NCI-H460 (cell line): ENCODE measurements around the gene FARSB. TPM values are rescaled to one million over a fixed set of nuclear protein-coding genes. Genes with fewer than 3 reads are reported as not detected.
"Not testable (repeated sequence)": the region's sequence is repeated elsewhere in the genome, so short reads cannot be mapped to it uniquely, and the experiment has no call there.

Experiments used
- DNase-seq: peaks from one replicate; pipeline ENCODE4 v3.0.0-alpha.2; 2016; ENCODE audit warnings: low read depth; ENCODE audit errors: extremely low read depth
- total RNA-seq: library from RNA; depleted of rRNA; stranded (reverse); fragments of >200 nt; shearing (Covaris generic); gene quantifications from 2 replicates; pipeline ENCODE4 v1.2.3, GENCODE V29; 2014

FARSB gene
- total RNA-seq, 1 experiment from 2014 or later = 103 TPM

GRCh38 chr2:222609381-222609780 is 46.5 kb downstream of the FARSB start:
- no peak for DNase-seq

- no peak for DNase-seq
These were observed 47.8 kb downstream of the FARSB start for GRCh38 chr2:222608081-222608480.

DNA sequence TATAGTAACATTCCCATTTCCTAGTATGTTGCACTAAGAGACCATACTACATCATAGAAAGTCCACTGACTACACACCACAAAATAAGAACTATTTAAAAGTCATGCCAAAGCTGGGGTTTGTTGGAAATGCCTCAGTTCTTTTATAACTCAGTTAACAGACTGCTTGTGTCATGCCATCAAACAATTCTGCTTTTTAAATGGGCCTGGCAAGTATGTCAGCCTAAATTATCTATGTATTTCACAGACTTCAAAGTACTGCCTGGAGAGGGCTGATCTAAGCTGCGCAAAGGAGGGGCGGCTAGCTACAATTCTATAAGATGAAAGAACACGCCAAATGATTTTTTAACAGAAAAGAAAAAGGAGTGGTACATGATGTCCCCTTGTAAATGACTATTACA is 49.6 kb downstream of the FARSB start:
- no peak for DNase-seq

DNA sequence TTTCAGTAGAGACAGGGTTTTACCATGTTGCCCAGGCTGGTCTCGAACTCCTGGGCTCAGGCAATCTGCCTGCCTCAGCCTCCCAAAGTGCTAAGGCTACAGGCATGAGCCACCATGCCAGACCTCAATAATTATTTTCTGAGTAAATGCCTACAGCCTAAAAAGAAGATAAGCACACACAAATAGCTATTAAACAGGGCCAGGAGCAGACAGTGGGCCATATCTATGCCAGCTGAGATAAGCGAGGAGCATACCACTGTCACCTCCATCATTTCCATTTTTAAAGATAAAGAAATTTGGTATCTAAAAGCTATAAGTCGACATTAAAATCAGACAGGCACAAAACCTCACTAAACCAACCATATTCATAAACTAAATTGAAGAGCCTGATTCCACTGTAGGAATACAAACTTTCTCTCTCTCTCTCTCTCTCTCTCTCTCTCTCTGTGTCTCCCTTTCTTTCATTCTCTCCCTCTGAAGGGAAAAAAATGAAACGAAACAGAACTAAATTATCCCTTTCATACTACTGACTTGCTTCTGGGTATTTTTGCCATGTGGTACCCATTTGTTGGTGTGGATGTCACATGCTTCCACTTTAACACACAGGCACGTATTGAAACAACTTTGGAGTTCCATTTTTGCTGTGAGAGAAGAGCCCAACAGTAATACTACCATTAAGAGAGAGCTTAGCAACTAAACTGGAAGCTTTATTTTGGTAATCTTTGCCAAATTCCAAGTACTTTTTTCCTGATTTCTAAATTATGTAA is 51.0 kb downstream of the FARSB start:
- no peak for DNase-seq

GRCh38 chr2:222603501-222603900 is 52.4 kb downstream of the FARSB start:
- no peak for DNase-seq

GRCh38 chr2:222598611-222599010 is 57.3 kb downstream of the FARSB start:
- no peak for DNase-seq

- no peak for DNase-seq
These were observed 60.3 kb downstream of the FARSB start for GRCh38 chr2:222595581-222595980.

GRCh38 chr2:222594679-222595078 is 61.2 kb downstream of the FARSB start:
- DNase-seq = no peak

DNA sequence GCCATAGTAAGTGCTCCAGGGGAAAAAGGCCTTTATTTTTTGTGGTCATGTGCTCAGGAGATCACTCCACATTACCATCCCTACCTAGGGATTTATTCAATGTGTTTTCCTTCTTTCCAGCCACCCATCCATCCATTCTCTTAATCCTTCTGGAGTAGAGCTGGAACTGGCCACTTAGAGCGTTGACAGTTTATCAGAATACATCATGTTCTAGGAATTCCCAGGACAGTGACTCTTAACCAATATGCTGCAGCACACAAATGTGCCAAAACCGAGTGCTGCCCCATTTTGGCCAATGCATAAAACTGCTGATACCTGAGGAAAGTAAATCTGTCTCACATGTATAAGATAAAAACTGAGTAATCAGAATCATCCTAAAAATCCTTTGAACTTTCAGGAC is 63.7 kb downstream of the FARSB start:
- DNase-seq = no peak

DNA sequence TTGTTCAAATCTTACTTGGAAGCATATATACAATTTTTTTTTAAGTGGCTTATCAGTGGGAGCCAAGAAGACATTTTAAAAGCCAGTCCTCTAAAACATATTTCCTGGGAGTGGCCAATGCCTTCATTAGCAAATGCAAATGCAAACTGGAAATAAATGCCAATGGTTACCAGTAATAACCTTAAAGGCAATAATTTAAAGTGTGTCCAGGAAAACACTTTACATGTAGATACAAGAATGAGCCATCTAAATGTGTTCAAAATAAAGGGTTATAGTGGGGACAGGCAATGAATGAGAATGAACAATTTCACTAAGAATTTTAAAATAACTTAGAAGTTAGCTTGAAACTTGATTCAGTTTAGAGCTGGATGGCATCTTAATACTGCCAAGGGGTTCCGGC is 64.2 kb downstream of the FARSB start:
- no peak for DNase-seq

GRCh38 chr2:222584589-222584988 is 71.3 kb downstream of the FARSB start:
- not testable (repeated sequence) for DNase-seq

- no peak for DNase-seq
These were observed 73.0 kb downstream of the FARSB start for GRCh38 chr2:222582928-222583327.

DNA sequence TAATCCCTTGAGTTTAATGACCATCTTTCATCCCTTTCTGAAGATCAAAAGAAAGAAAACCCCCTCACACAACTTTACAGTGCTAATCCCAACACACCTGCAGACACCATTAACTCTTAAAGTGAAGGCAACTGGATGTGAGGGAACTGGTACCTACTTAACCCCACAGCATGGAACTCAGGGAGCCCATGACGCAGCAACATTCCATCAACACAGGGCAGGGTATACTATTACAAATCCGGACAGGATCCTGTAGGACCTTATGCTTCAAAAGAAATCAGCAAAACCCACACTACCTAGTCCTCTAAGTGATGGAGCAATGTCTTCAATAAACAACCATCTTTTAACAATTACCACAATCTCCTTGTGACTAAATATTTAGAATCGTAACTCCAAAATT is 78.6 kb downstream of the FARSB start:
- no peak for DNase-seq

GRCh38 chr2:222576171-222577081 is 79.5 kb downstream of the FARSB start:
- no peak for DNase-seq

- no peak for DNase-seq
These were observed 80.3 kb downstream of the FARSB start for GRCh38 chr2:222575618-222576017.

DNA sequence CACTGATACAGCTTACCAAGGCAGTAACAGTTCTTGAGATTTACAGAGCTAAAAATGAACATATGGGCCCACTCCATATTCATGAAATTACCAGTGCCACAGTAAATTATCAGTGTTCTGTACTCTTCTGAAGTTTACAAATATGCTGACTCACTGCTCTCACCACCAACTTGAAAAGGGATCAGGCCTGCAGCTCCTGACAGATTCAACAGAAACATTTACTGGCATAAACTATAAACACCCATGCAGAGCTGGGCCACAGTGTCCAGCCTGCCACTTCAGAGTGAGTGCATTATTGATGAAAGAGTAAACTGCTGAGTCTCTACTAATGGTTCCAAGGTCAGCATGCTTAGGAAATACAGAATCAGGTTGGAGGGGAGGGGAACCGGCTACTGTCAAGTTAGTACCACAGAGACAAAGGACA is 83.1 kb downstream of the FARSB start:
- peak; percentile 18 for DNase-seq

- no peak for DNase-seq
These were observed 83.6 kb downstream of the FARSB start for GRCh38 chr2:222572264-222572721.

- no peak for DNase-seq
These were observed 86.1 kb downstream of the FARSB start for GRCh38 chr2:222569826-222570225.

DNA sequence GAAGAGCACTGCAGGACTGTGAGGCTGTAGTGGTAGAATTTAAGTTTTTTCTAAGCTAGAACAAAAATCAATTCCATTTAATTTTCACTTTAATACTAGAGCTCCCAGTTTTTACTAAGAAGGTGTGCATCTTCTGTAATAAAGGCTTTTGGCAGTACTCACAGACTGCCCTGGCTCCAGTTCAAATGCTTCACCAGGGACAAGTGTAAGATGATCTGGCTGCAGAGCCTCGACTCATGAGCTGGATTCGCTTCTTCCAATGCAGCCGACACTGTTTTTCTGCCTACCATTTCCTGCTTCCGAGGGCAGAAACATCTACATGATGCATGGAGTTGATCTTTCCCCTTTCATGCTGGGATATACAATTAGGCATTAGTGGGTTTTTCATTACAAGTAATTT is 87.0 kb downstream of the FARSB start:
- DNase-seq = no peak

- no peak for DNase-seq
These were observed 89.7 kb downstream of the FARSB start for GRCh38 chr2:222566229-222566628.

DNA sequence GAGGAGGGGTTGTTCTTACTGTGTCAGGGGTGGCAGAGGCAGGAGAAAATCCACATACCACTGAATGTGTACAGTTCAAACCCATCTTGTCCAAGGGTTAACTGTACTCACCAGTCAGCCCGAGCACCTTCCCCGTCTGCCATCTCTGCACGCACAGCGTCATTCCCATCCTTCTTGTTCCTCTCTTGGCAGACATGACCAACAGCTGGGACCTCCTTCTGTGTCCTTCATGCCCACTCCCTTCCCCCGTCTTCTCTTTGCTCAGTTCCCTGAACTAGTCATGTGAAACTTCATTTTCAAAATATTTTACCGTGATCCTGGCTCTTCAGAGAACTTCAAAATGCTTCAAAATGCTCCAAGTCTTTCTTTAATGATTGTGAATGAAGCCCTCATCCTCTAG is 92.0 kb downstream of the FARSB start:
- no peak for DNase-seq
